Medulla oblongata (tissue), 1 donor: Measurements from ENCODE around the gene G3BP2.
"Not testable (repeated sequence)": the region's sequence is repeated elsewhere in the genome, so short reads cannot be mapped to it uniquely, and the experiment has no call there.

ENCODE experiments used
- DNase-seq: peaks from one replicate; pipeline ENCODE4 v3.0.0-alpha.2; 2015; ENCODE audit errors: extremely low spot score

The G3BP2 gene

DNA sequence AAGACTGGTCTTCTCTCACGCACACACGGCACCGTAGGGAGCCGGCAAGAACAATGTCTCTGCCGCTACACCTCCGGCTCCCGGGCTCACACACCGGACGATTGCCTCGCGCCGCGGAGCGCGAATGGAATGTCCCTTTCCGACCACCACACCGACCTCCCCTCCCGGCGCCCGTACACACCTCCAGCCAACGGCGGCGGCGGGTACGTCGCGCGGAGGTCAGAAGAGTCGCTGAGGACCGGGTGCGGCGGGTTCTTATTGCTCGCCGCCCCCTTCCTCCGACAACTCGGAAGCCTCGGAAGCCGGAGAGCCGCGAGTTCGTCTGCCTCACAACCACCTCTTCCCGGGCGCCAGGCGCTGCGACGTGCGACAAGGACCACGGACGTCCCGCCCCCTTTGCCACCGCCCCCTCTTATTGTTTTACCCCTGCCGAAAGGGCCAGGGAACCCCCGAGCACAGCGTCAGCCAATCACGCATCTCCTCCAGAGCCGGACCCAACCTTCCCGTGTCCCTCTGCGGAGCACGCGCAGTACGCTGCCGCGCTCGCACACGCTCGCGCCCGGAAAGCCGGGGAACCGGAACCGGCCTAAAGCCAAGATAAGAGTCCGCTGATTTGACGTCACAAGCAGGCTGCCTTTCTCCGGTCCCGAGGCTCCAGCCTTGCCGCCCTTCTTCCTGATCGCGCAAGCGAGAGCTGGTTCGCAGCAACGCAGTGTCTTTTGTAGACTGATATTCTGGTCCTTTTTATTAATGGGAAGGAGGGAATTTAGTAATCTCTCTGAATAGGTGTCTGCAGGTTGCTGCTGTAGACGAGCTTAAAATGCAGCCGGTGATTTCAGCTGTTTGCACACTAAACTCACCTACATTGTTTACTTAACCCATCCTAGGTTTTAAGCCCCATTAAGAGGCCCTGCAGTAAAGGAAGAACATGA is at the start of gene G3BP2:
G3BP2 (minus strand) TSS at position 385 of the 932 bp plus-strand sequence. CDS start 11,386 bp downstream, outside the sequence.
- peak; percentile 99 for DNase-seq

- no peak for DNase-seq
Observed at GRCh38 chr4:75722417-75722816, 49.2 kb upstream of the G3BP2 start.

- DNase-seq = no peak
Observed at GRCh38 chr4:75718529-75718928, 45.3 kb upstream of the G3BP2 start.

GRCh38 chr4:75717408-75717807 is 44.2 kb upstream of the G3BP2 start:
- DNase-seq = no peak

- not testable (repeated sequence) for DNase-seq
Observed at GRCh38 chr4:75716054-75716453, 42.8 kb upstream of the G3BP2 start.

GRCh38 chr4:75715105-75715799 is 42.0 kb upstream of the G3BP2 start:
- DNase-seq = peak; percentile 33

GRCh38 chr4:75714704-75715103 is 41.5 kb upstream of the G3BP2 start:
- no peak for DNase-seq

DNA sequence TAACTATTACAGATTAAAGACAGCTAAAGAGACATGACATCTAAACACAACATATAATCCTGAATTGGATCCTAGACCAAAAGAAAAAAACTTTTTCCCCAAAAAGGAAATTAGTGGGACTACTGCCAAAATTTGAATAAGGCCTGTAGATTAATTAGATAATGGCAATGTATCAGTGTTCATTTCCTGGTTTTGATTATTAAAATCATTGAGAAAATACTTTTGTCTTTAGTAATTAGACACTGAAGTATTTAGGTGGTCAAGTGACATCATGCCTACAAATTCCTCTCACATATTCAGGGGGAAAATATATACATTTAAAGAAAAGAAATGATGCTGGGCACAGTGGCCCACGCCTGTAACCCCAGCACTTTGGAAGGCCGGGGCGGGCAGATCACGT is 40.8 kb upstream of the G3BP2 start:
- no peak for DNase-seq

DNA sequence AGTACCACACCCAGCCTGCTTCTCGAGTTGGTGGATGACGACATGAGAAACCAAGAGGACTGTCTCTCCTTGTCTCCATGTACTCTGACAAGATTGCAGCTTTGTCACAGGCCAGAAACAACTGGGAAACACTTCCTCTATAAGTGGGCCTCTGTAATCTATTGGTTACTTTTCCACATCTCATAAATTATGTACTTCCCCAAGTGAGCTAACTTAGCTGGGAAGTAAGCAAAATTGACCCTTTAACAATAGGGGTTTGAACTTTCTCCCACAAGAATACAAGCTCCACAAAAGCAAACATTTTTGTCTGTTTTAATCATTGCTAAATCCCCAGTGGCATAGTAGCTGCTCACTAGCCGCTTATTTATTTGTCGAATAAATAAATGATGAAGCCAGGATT is 37.0 kb upstream of the G3BP2 start:
- no peak for DNase-seq

- DNase-seq = no peak
Observed at GRCh38 chr4:75708218-75708691, 35.0 kb upstream of the G3BP2 start.

DNA sequence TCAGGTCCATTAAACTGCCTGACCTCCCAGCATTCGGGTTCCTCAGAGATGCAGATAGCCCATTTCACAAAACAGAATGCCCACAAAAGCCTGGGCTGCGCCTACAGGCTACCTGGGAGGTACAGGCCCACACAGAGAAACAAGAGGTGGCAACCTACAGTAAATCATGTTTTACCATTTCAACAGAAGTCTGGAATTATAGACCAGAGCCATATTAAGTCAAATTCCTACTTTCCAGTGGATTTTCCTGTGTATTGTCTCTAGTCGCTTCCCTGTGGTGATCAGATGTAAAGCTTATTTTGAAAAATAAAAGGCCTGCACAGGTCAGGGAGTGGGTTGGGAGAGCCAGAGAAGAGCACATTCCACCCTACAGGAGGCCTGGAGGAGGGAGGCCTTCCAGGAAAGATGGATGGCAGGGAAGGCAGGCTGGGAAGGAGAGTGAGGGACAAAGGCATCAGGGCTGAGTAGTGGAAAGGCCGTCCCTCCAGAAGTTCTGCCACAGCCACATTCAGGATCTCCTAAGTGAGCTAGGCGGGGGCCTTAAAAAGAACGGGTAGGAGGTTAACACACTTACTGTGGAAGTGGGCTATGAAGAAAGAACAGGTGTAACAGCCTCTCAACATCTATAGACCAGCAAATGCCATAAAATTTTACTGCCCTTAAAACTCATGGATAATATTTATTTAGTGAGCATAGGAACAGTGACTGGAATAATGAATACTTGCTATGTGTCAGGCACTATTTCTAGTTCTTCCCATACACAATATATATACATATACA is 32.2 kb upstream of the G3BP2 start:
- DNase-seq = no peak

DNA sequence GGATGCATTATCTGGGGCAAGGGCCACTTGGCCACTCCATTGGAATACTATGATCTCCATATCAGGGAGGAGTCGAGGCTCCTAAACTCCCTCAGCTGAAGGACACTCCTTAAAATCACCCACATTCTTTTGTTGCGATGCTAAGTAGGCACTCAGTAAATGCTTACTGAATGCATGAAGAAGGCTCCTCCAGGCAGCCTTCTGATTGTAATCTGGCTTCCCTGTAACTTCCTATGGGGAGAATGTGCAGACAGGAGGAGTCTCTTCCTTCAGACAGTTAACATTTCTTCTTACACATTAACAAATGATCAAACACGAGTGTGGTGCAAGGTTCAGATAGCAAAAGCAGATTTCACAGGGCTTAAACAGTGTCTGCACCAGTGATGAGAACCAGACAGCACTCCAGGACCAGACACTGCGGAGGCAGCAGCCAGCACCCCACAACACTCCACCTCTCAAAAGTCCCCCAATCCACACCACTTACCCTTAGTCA is 29.8 kb upstream of the G3BP2 start:
- DNase-seq = no peak

DNA sequence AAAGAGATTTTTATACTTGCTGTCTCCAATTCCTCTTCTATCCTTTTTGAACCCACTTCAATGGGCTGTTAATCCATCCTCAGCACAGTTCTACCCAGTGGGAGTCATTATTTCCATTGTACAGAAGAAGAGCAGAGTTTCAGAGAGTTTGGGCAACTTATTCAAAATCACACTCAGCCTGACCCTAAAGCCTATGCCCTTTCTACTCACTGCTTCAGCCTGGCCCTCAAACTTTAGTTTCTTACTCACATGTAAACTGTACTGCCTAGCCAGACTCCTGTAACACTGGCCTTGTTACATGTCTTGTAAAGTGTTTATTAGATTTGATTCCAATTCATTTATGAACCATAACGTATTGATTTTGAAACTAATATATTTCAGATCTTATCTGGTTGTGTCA is 26.1 kb upstream of the G3BP2 start:
- no peak for DNase-seq

- DNase-seq = no peak
Observed at GRCh38 chr4:75698963-75699228, 25.7 kb upstream of the G3BP2 start.

- DNase-seq = peak; percentile 65
Observed at GRCh38 chr4:75698162-75698962, 25.2 kb upstream of the G3BP2 start.

DNA sequence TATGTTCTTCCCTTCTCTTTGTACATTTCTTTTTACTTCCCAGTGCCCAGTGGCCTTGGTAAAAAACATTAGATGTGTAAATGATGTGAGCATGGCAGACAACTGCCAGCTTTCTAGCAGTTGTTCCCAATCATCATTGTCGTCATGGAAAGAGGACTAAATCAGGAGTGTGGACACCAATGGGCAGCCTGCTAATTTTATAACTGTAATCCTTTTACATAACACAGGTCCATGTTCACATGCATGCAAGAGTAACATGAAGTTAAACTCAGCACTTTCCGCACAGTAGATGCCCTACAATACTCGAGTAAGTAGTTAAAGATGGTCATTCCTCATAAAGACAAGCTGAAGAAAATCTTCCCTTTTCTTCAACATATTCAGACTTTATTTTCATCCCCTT is 23.4 kb upstream of the G3BP2 start:
- no peak for DNase-seq

GRCh38 chr4:75696071-75696470 is 22.9 kb upstream of the G3BP2 start:
- DNase-seq = no peak

DNA sequence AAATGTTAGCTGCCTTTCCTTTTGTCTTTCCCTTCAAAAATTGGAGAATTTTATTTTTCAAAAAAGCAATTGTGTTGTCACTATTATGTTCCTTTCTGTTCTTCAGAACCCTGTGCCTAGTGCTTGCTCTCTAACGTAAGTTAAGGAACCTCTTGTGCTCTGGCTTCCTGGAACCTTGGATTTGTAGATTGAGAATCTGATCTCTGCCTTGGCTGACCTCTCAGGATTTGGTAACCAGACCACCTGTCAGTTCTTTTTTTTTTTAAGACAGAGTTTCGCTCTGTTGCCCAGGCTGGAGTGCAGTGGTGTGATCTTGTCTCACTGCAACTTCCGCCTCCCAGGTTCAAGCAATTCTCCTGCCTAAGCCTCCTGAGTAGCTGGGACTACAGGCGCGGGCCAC is 18.9 kb upstream of the G3BP2 start:
- DNase-seq = not testable (repeated sequence)

- DNase-seq = not testable (repeated sequence)
Observed at GRCh38 chr4:75687125-75687524, 13.9 kb upstream of the G3BP2 start.

DNA sequence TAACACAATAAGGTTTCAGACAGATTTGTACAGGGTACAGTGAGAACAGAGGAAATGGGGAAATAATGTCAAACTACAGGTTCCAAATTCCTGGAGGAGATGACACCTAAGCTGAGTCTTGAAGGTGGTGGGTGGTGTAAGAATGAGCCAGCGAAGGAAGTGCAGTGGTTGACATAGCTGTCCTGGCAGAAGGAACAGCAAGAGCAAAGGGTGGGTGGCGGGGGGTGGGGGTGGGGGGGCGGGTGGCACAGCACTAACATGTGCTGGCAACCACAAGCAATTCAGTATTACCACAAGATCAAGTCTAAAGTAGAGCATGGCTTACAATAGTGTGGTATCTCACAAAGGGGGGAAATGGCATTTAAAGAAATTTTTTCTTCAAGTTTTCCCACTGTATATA is 13.1 kb upstream of the G3BP2 start:
- no peak for DNase-seq

GRCh38 chr4:75685546-75686189 is 12.5 kb upstream of the G3BP2 start:
- DNase-seq = no peak
